Right lobe of liver (tissue), 6 donors: ENCODE data around the gene FAM83C. TPM values are rescaled to one million over a fixed set of nuclear protein-coding genes. Genes with fewer than 3 reads are reported as not detected.
A peak's percentile ranks its signal among the peaks of the same experiment; 100 is the strongest.
"Not testable (repeated sequence)": the region's sequence is repeated elsewhere in the genome, so short reads cannot be mapped to it uniquely, and the experiment has no call there.

Experiments used
- ATAC-seq, 4 donors: fragments of 200-7000 bp; cut with Tn5 transposase; one replicate each; pipeline ENCODE4 v1.9.1; 2020; ENCODE audit warnings: mild to moderate bottlenecking in 4 of 4, moderate library complexity in 4 of 4
- DNase-seq, 3 donors: peaks; one replicate each; pipeline ENCODE4 v3.0.0-alpha.2; 2020
- H3K27ac ChIP-seq, 3 donors: fragments of 200-600 bp; one replicate each; pipeline ENCODE4 v1.8.0; 2022
- H3K27me3 ChIP-seq, 2 donors: fragments of 200-600 bp; one replicate each; pipeline ENCODE4 v1.8.0; 2022
- H3K36me3 ChIP-seq, 4 donors: fragments of 200-600 bp; sonication (generic) in 1 of 4; one replicate each; pipeline versions ENCODE4 v1.5.1 to v1.8.0; 2017 to 2022; ENCODE audit warnings: control low read depth in 1 of 4
- H3K4me1 ChIP-seq, 4 donors: fragments of 200-600 bp; sonication (generic) in 1 of 4; one replicate each; pipeline versions ENCODE4 v1.5.1 to v1.8.0; 2017 to 2022; ENCODE audit warnings: control low read depth in 1 of 4
- H3K4me3 ChIP-seq, 3 donors: fragments of 200-600 bp; one replicate each; pipeline ENCODE4 v1.8.0; 2022
- H3K9me3 ChIP-seq, 4 donors: fragments of 200-600 bp; sonication (generic) in 1 of 4; one replicate each; pipeline versions ENCODE4 v1.5.1 to v1.8.0; 2017 to 2022; ENCODE audit warnings: control low read depth in 1 of 4
- CTCF ChIP-seq, 4 donors: fragments of 200-600 bp in 3 of 4; fragments of 450-650 bp in 1 of 4; IDR thresholded peaks; one replicate each; pipeline versions ENCODE4 v1.5.1 to v1.8.0; 2016 to 2022; ENCODE audit warnings: antibody characterized with exemption in 4 of 4, mild to moderate bottlenecking in 2 of 4
- POLR2A ChIP-seq: fragments of 450-650 bp; IDR thresholded peaks from one replicate; pipeline ENCODE4 v1.6.1; 2017; ENCODE audit warnings: antibody characterized with exemption, mild to moderate bottlenecking
- WGBS: methylation state at CpG from one replicate; pipeline ENCODE4 v1.1.6; 2018; ENCODE audit warnings: low coverage, low lambda C conversion rate; ENCODE audit not compliant: insufficient coverage; ENCODE audit errors: missing lambda C conversion rate; 5-methylcytosine and 5-hydroxymethylcytosine counted together
- intact Hi-C, 2 donors: fragments of 100-400 bp; cut with DNase I; formaldehyde crosslinking; loops; one replicate each; pipeline versions ENCODE4 v1.11.2 to v1.14.1; 2022
- total RNA-seq, 6 experiments: library from RNA; depleted of rRNA in 2 of 6; stranded (reverse); fragments of >200 nt in 2 of 6; fragmentation: NEBNext Ultra II Directional in 3 of 6; extraction: Animal tissue kit (Norgen Biotek cat#: 25700) in 3 of 6; gene quantifications; one replicate each; pipeline versions ENCODE4 v1.1.0 to v1.2.4, GENCODE V29; 2016 to 2023
- donor health status: DM: no; HTN: yes; CAD: no.
- donor health status: DM: no; HTN: no; CAD: no.
- donor health status: DM: no; HTN: no; CAD: no.
- donor health status: DM: no; HTN: yes; CAD: no.
- donor health status: DM: no; HTN: yes; CAD: no.

Gene FAM83C
- total RNA-seq, 6 experiments from 2014 or later = not detected

- H3K36me3 ChIP-seq = no peaks in the 10 kb centered on the region
Observed at GRCh38 chr20:35257175-35257909, 34.9 kb downstream of the FAM83C start.

GRCh38 chr20:35254448-35254999 is 37.7 kb downstream of the FAM83C start:
- DNase-seq (no peak), ATAC-seq (no peak)
- no peak overlapping the region for H3K4me3 ChIP-seq
- TF ChIP-seq CTCF (IDR thresholded peaks at IDR 0.05) (no peak), POLR2A (no peak)
- H3K27me3 ChIP-seq = no peaks in the 10 kb centered on the region
- no peak overlapping the region for H3K27ac ChIP-seq
- 97% methylated on average over 11 of the region's 12 CpGs for WGBS
- intact Hi-C loops = no loop called here
- H3K4me1 ChIP-seq = peaks cover 0 to 9% (median 0%) of the 10 kb centered on the region in 4 donors
- no peaks in the 10 kb centered on the region for H3K9me3 ChIP-seq
- no peaks in the 10 kb centered on the region for H3K36me3 ChIP-seq

More at GRCh38 chr20:35257175-35257909, 34.9 kb downstream of the FAM83C start:
- peaks cover 0 to 9% (median 0%) of the 10 kb centered on the region in 4 donors for H3K4me1 ChIP-seq
- 51% methylated on average over 8 of the region's 8 CpGs for WGBS
- no peaks in the 10 kb centered on the region for H3K9me3 ChIP-seq
- ATAC-seq = peak in 2 of 4 donors; percentile 47 to 50
- no peak overlapping the region for H3K27ac ChIP-seq
- no peak for DNase-seq
- TF ChIP-seq CTCF (IDR thresholded peaks at IDR 0.05) = no peak
- no peak for TF ChIP-seq POLR2A
- no peak overlapping the region for H3K4me3 ChIP-seq
- intact Hi-C loops = no loop called here
- no peaks in the 10 kb centered on the region for H3K27me3 ChIP-seq

- intact Hi-C loops = no loop called here
- 62% methylated on average over 2 of the region's 3 CpGs for WGBS
- no peak for ATAC-seq
Observed at GRCh38 chr20:35253010-35253409, 39.2 kb downstream of the FAM83C start.

GRCh38 chr20:35252598-35252997 is 39.6 kb downstream of the FAM83C start:
- H3K27ac ChIP-seq, DNase-seq, H3K4me3 ChIP-seq, H3K36me3 ChIP-seq, H3K27me3 ChIP-seq, ATAC-seq, intact Hi-C loops, H3K4me1 ChIP-seq, H3K9me3 ChIP-seq: not testable (repeated sequence)
- WGBS = 92% methylated on average over 1 of the region's 2 CpGs

More at GRCh38 chr20:35253010-35253409, 39.2 kb downstream of the FAM83C start:
- Histone ChIP-seq H3K4me1 (peaks cover 0 to 7% (median 0%) of the 10 kb centered on the region in 4 donors), H3K27me3 (no peaks in the 10 kb centered on the region), H3K4me3 (no peak overlapping the region), H3K9me3 (no peaks in the 10 kb centered on the region), H3K36me3 (no peaks in the 10 kb centered on the region), H3K27ac (no peak overlapping the region)
- TF ChIP-seq POLR2A (no peak), CTCF (IDR thresholded peaks at IDR 0.05) (no peak)
- DNase-seq = no peak

GRCh38 chr20:35252037-35252461 is 40.2 kb downstream of the FAM83C start:
- Histone ChIP-seq H3K9me3 (no peaks in the 10 kb centered on the region), H3K4me1 (no peaks in the 10 kb centered on the region), H3K4me3 (no peak overlapping the region), H3K27me3 (no peaks in the 10 kb centered on the region), H3K27ac (no peak overlapping the region), H3K36me3 (no peaks in the 10 kb centered on the region)
- intact Hi-C loops = no loop called here
- TF ChIP-seq POLR2A (no peak), CTCF (IDR thresholded peaks at IDR 0.05) (no peak)
- WGBS = 65% methylated on average over 2 of the region's 2 CpGs
- DNase-seq (no peak), ATAC-seq (peak in 3 of 4 donors; percentile 20 to 21 (median 21))
